ENCODE data around the gene DMBT1.

Gene DMBT1

GRCh38 chr10:122624546-122624945 lies 64.0 kb downstream of the DMBT1 start:
- no peak for DNase-seq (ENCODE audit: low read depth)
- no peak for TF ChIP-seq CTCF (IDR thresholded peaks at IDR 0.05; ENCODE audit: insufficient read depth, low read depth, low read length, missing control alignments)
- H3K4me3 ChIP-seq (ENCODE audit: low read depth, low read length): no peak overlapping the region

- DNase-seq (ENCODE audit: low read depth): no peak
- no peak overlapping the region for H3K4me3 ChIP-seq (ENCODE audit: low read depth, low read length)
- TF ChIP-seq CTCF (IDR thresholded peaks at IDR 0.05; ENCODE audit: insufficient read depth, low read depth, low read length, missing control alignments): no peak
Observed at GRCh38 chr10:122630526-122630925, 70.0 kb downstream of the DMBT1 start.

GRCh38 chr10:122632031-122632430 lies 71.5 kb downstream of the DMBT1 start:
- no peak for TF ChIP-seq CTCF (IDR thresholded peaks at IDR 0.05; ENCODE audit: insufficient read depth, low read depth, low read length, missing control alignments)

GRCh38 chr10:122632576-122632975 lies 72.0 kb downstream of the DMBT1 start:
- DNase-seq (ENCODE audit: low read depth): no peak
- no peak for TF ChIP-seq CTCF (IDR thresholded peaks at IDR 0.05; ENCODE audit: insufficient read depth, low read depth, low read length, missing control alignments)
- no peak overlapping the region for H3K4me3 ChIP-seq (ENCODE audit: low read depth, low read length)

More at GRCh38 chr10:122632031-122632430, 71.5 kb downstream of the DMBT1 start:
- no peak for DNase-seq (ENCODE audit: low read depth)
- no peak overlapping the region for H3K4me3 ChIP-seq (ENCODE audit: low read depth, low read length)

GRCh38 chr10:122636953-122637352 lies 76.4 kb downstream of the DMBT1 start:
- H3K4me3 ChIP-seq (ENCODE audit: low read depth, low read length): no peak overlapping the region
- TF ChIP-seq CTCF (IDR thresholded peaks at IDR 0.05; ENCODE audit: insufficient read depth, low read depth, low read length, missing control alignments): no peak
- no peak for DNase-seq (ENCODE audit: low read depth)

GRCh38 chr10:122637376-122637775 lies 76.8 kb downstream of the DMBT1 start:
- no peak for DNase-seq (ENCODE audit: low read depth)
- TF ChIP-seq CTCF (IDR thresholded peaks at IDR 0.05; ENCODE audit: insufficient read depth, low read depth, low read length, missing control alignments): no peak
- no peak overlapping the region for H3K4me3 ChIP-seq (ENCODE audit: low read depth, low read length)

GRCh38 chr10:122638106-122638505 lies 77.6 kb downstream of the DMBT1 start:
- no peak overlapping the region for H3K4me3 ChIP-seq (ENCODE audit: low read depth, low read length)
- DNase-seq (ENCODE audit: low read depth): no peak
- no peak for TF ChIP-seq CTCF (IDR thresholded peaks at IDR 0.05; ENCODE audit: insufficient read depth, low read depth, low read length, missing control alignments)
